ENCODE data around the gene MUC15.

MUC15 gene, protein sequence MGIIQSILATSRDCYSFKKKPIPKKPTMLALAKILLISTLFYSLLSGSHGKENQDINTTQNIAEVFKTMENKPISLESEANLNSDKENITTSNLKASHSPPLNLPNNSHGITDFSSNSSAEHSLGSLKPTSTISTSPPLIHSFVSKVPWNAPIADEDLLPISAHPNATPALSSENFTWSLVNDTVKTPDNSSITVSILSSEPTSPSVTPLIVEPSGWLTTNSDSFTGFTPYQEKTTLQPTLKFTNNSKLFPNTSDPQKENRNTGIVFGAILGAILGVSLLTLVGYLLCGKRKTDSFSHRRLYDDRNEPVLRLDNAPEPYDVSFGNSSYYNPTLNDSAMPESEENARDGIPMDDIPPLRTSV

DNA sequence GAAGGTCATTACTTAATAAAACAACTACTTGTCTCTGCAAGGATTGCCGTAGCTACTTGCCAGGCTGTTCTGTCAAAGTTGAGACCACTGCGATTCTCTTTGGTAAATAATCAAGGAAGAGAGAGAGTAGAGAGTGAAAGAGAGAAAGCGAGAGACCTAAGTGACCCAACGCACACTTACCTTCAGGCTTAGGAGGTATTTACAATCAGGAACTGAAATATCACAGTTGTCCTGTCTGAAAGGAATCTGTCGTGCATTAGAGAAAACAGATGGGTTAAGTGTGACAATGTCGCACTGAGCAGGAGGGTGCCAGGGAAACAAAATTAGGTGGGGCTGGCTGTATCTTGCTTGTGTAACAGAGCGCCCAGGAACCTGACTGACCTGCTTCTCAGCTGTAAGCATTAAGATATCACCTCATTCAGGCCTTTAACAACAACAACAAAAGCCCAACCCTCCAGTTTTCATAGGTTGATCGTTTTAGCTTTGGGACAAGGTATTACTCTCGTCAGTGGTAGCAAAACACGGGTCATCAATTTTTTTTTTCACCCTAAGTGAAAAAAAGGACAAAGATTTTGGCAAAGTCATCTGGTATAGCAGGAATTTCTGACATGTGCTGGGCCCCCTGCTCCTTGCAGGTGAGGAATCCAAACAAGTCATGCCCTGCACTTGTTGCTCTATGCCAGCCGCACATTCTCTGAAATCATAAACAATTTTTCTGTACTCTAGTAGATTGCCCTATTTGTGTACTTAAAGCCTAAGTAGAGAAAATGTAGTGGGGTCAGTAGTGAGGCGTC, at the start of gene MUC15:
MUC15 (minus strand) TSS at position 403 of the 794 bp plus-strand sequence. CDS start 5,169 bp downstream, outside the sequence.
- H3K4me1 ChIP-seq (ENCODE audit: control insufficient read depth in 5 of 5, insufficient read depth in 5 of 5, low read length in 5 of 5): no peaks in the 10 kb centered on the region
- no peaks in the 10 kb centered on the region for H3K27me3 ChIP-seq (ENCODE audit: control insufficient read depth in 5 of 5, insufficient read depth in 4 of 5, low read length in 5 of 5)
- no peak within 1 kb of the TSS for H3K27ac ChIP-seq (ENCODE audit: low read depth, low read length)
- no peaks in the 10 kb centered on the region for H3K9me3 ChIP-seq (ENCODE audit: control insufficient read depth in 5 of 5, low read length in 5 of 5)
- H3K4me3 ChIP-seq (ENCODE audit: low read depth in 1 of 5, low read length in 5 of 5): no peak within 1 kb of the TSS
- no peak within 1 kb of the TSS for H3K9ac ChIP-seq (ENCODE audit: low read length in 5 of 5)
- H3K36me3 ChIP-seq (ENCODE audit: control insufficient read depth in 5 of 5, insufficient read depth in 5 of 5, low read length in 5 of 5): no peaks in the 10 kb centered on the region

DNA sequence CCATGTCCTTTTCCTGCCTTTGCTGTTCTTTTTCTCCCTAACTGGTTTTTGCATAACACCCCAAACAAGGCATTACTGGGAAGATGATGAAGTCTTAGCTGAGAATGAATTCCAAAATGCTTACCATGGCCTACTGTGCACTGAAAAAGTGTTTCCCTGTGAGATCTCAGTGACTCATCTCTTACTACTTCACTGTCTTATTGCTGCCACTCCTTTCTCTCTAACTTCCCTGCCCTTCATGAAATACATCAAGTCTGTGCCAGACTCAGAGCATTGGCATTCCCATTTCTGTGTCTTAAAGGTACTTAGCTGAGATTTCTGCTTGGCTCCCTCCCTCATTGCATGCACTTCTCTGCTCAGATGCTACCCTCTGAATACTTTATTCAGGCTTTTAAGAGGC, 49.1 kb upstream of the MUC15 start:
- H3K4me3 ChIP-seq (ENCODE audit: low read depth in 1 of 5, low read length in 5 of 5): no peak overlapping the region
- no peak overlapping the region for H3K27ac ChIP-seq (ENCODE audit: low read depth, low read length)
- H3K9ac ChIP-seq (ENCODE audit: low read length in 5 of 5): no peak overlapping the region
- H3K27me3 ChIP-seq (ENCODE audit: control insufficient read depth in 5 of 5, insufficient read depth in 4 of 5, low read length in 5 of 5): no peaks in the 10 kb centered on the region
- no peaks in the 10 kb centered on the region for H3K4me1 ChIP-seq (ENCODE audit: control insufficient read depth in 5 of 5, insufficient read depth in 5 of 5, low read length in 5 of 5)
- H3K36me3 ChIP-seq (ENCODE audit: control insufficient read depth in 5 of 5, insufficient read depth in 5 of 5, low read length in 5 of 5): no peaks in the 10 kb centered on the region
- H3K9me3 ChIP-seq (ENCODE audit: control insufficient read depth in 5 of 5, low read length in 5 of 5): no peaks in the 10 kb centered on the region

DNA sequence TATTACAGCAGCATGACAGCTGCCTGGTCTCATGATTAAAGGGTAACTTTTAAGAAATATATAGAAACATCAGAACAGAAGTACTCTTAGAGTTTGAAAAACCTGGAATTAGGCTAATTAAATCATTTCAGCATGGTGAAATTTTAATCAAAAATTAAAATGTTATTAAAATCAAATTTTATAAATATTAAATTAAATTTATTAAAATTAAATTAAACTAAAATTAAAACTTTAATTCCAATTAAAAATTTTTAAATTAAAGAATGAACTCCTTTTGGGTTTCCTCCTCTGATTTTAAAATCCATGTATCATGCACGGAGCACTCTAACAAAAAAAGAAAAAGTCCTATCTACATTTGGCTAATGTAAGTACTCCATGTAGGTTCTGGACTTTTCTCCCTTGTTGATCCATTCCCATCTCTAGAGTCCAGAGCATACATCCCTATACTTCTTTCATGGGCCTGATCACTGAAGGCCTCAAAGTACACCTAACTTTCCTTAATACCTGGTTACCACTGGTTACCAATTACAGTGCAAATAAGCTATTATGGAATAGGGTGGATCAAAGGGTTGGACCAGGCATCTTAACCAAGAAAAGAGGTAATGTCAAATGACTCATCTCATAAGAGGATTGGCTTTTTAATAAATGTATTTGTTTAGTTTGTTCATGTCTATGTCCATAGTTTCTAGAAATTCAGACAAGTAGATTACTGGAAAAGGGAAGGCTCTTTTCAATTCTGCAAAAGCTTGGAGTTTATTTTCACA, 48.4 kb upstream of the MUC15 start:
- H3K27ac ChIP-seq (ENCODE audit: low read depth, low read length): no peak overlapping the region
- H3K36me3 ChIP-seq (ENCODE audit: control insufficient read depth in 5 of 5, insufficient read depth in 5 of 5, low read length in 5 of 5): no peaks in the 10 kb centered on the region
- H3K9ac ChIP-seq (ENCODE audit: low read length in 5 of 5): no peak overlapping the region
- H3K4me1 ChIP-seq (ENCODE audit: control insufficient read depth in 5 of 5, insufficient read depth in 5 of 5, low read length in 5 of 5): no peaks in the 10 kb centered on the region
- no peaks in the 10 kb centered on the region for H3K27me3 ChIP-seq (ENCODE audit: control insufficient read depth in 5 of 5, insufficient read depth in 4 of 5, low read length in 5 of 5)
- no peaks in the 10 kb centered on the region for H3K9me3 ChIP-seq (ENCODE audit: control insufficient read depth in 5 of 5, low read length in 5 of 5)
- H3K4me3 ChIP-seq (ENCODE audit: low read depth in 1 of 5, low read length in 5 of 5): no peak overlapping the region

DNA sequence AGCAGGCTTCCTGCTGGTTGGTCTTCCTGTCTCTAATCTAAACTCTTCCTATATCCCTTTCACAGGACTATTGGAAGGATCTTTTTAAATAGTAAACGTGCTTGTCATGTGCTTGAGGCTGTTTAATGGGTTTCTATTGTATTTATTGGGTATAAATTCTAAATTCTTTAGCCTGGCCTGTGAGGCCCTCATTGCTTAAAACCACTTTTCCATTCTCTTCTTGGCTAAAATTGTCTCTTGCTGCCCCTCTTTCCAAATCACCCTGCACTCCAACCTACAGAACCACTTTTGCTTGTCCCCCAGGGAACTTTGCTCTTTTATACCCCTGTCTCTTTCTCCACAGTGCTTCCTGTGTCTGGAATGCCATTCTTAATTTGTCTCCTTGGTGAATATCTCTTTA, 46.4 kb upstream of the MUC15 start:
- H3K4me3 ChIP-seq (ENCODE audit: low read depth in 1 of 5, low read length in 5 of 5): no peak overlapping the region
- peaks cover 0 to 7% (median 0%) of the 10 kb centered on the region in 5 donors for H3K9me3 ChIP-seq (ENCODE audit: control insufficient read depth in 5 of 5, low read length in 5 of 5)
- H3K4me1 ChIP-seq (ENCODE audit: control insufficient read depth in 5 of 5, insufficient read depth in 5 of 5, low read length in 5 of 5): no peaks in the 10 kb centered on the region
- H3K9ac ChIP-seq (ENCODE audit: low read length in 5 of 5): no peak overlapping the region
- H3K36me3 ChIP-seq (ENCODE audit: control insufficient read depth in 5 of 5, insufficient read depth in 5 of 5, low read length in 5 of 5): no peaks in the 10 kb centered on the region
- no peaks in the 10 kb centered on the region for H3K27me3 ChIP-seq (ENCODE audit: control insufficient read depth in 5 of 5, insufficient read depth in 4 of 5, low read length in 5 of 5)
- H3K27ac ChIP-seq (ENCODE audit: low read depth, low read length): no peak overlapping the region

DNA sequence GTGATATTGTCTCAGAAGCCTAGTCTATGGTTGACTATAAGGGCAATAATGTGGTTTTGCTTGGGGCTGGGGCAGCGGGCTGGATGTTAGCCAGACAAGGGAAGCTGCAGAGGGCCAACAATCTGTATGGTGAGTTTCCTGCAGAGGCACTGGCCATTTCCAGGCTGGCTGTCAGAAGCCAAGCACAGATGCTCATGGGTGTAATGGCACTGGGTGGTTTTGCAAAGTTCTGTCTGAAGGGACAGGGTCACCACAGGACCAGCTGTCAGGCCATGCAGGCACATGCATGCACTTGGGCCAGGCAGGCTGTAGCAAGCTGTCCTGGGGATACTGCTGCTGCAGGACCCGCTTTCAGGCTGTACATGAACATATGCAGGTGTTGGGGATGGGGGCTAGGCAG, 41.7 kb upstream of the MUC15 start:
- no peaks in the 10 kb centered on the region for H3K27me3 ChIP-seq (ENCODE audit: control insufficient read depth in 5 of 5, insufficient read depth in 4 of 5, low read length in 5 of 5)
- no peak overlapping the region for H3K4me3 ChIP-seq (ENCODE audit: low read depth in 1 of 5, low read length in 5 of 5)
- H3K36me3 ChIP-seq (ENCODE audit: control insufficient read depth in 5 of 5, insufficient read depth in 5 of 5, low read length in 5 of 5): peaks cover 0 to 3% (median 0%) of the 10 kb centered on the region in 5 donors
- peaks cover 0 to 8% (median 2%) of the 10 kb centered on the region in 5 donors for H3K9me3 ChIP-seq (ENCODE audit: control insufficient read depth in 5 of 5, low read length in 5 of 5)
- no peak overlapping the region for H3K27ac ChIP-seq (ENCODE audit: low read depth, low read length)
- no peaks in the 10 kb centered on the region for H3K4me1 ChIP-seq (ENCODE audit: control insufficient read depth in 5 of 5, insufficient read depth in 5 of 5, low read length in 5 of 5)
- no peak overlapping the region for H3K9ac ChIP-seq (ENCODE audit: low read length in 5 of 5)

DNA sequence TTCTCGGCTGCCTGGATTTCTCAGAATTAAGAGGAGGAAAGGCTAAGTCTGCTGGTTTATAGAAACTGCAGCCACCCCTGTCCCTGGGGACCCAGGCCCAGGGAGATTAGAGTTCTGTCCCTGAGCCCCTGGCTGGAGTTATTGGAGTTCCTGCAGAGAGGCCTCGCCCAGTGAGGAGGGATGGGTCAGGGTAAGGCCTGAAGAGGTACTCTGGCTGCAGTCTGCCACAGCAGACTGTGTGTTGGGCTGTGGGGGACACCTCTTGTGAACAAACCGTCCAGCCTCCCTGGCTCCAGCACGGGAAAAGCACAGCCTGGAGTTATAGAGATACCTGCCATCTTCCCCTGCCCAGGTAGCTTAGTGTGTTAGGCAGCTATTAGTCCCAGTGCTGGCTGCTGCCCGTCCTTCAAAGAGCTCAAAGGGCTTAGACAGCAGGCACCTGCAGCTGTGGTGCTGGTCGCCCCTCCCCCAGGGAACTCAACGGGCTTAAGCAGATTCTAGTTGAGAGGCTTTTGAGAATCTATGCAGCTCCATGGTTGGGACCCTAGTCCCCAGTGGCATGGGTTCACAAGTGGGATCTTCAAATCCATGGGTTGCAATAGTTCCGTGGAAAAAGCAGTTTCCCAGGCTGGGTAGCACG, 36.6 kb upstream of the MUC15 start:
- no peaks in the 10 kb centered on the region for H3K4me1 ChIP-seq (ENCODE audit: control insufficient read depth in 5 of 5, insufficient read depth in 5 of 5, low read length in 5 of 5)
- H3K9ac ChIP-seq (ENCODE audit: low read length in 5 of 5): no peak overlapping the region
- H3K27ac ChIP-seq (ENCODE audit: low read depth, low read length): no peak overlapping the region
- peaks cover 0 to 5% (median under 1%) of the 10 kb centered on the region in 5 donors for H3K9me3 ChIP-seq (ENCODE audit: control insufficient read depth in 5 of 5, low read length in 5 of 5)
- no peaks in the 10 kb centered on the region for H3K27me3 ChIP-seq (ENCODE audit: control insufficient read depth in 5 of 5, insufficient read depth in 4 of 5, low read length in 5 of 5)
- H3K36me3 ChIP-seq (ENCODE audit: control insufficient read depth in 5 of 5, insufficient read depth in 5 of 5, low read length in 5 of 5): peaks cover 0 to 3% (median 0%) of the 10 kb centered on the region in 5 donors
- H3K4me3 ChIP-seq (ENCODE audit: low read depth in 1 of 5, low read length in 5 of 5): no peak overlapping the region

DNA sequence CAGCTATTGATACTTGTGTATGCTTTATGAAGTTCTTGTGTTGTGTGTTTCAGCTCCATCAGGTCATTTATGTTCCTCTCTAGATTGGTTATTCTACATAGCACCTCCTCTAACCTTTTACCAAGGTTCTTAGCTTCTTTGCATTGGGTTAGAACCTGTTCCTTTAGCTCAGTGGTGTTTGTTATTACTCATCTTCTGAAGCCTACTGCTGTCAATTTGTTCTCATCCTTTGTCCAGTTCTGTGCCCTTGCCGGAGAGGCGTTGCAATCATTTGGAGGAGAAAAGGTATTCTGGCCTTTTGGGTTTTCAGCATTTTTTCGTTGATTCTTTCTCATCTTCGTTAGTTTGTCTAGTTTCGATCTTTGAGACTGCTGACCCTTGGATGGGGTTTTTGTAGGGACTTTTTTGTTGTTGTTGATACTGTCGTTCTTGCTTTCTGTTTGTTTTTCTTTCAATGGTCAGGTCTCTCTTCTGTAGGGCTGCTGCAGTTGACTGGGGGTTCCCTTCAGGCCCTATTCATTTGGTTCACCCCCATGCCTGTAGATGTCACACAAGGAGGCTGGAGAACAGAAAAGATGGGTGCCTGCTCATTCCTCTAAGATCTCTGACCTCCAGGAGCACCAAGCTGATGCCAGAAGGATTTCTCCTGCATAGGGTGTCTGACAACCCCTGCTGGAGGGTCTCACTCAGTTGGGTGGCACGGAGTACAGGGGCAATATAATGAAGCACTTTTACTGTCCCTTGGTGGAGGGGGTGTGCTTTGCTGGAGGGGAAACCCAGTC, 35.9 kb upstream of the MUC15 start:
- peaks cover 0 to 3% (median 0%) of the 10 kb centered on the region in 5 donors for H3K9me3 ChIP-seq (ENCODE audit: control insufficient read depth in 5 of 5, low read length in 5 of 5)
- no peak overlapping the region for H3K27ac ChIP-seq (ENCODE audit: low read depth, low read length)
- H3K9ac ChIP-seq (ENCODE audit: low read length in 5 of 5): no peak overlapping the region
- H3K36me3 ChIP-seq (ENCODE audit: control insufficient read depth in 5 of 5, insufficient read depth in 5 of 5, low read length in 5 of 5): peaks cover 0 to 3% (median 0%) of the 10 kb centered on the region in 5 donors
- no peak overlapping the region for H3K4me3 ChIP-seq (ENCODE audit: low read depth in 1 of 5, low read length in 5 of 5)
- no peaks in the 10 kb centered on the region for H3K27me3 ChIP-seq (ENCODE audit: control insufficient read depth in 5 of 5, insufficient read depth in 4 of 5, low read length in 5 of 5)
- H3K4me1 ChIP-seq (ENCODE audit: control insufficient read depth in 5 of 5, insufficient read depth in 5 of 5, low read length in 5 of 5): no peaks in the 10 kb centered on the region

DNA sequence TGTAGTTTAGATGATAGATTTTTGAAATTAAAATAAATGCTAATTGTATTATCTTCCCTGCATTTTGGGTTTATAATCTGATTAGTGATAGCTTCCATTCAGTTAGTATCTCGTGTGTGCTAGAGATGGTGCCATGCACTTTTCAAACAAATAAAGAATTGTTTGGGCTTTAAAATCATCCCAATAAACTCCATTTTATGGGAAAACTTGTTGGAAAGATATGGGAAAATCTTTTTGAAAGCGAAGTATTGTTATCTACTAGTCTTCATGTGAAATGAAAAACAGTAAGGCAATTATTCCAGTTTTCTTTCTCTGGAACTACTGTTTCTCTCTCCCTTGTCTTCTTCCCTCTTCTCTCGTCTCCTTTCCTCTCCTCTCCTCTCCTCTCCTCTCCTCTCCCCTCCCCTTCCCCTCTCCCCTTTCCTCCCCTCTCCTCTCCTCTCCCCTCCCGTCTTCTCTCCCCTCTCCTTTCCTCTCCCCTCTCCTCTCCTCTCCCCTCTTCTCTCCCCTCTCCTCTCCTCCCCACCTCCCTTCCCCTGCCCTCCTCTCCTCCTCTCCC, 27.9 kb upstream of the MUC15 start:
- Histone ChIP-seq H3K9me3 (ENCODE audit: control insufficient read depth in 5 of 5, low read length in 5 of 5) (no peaks in the 10 kb centered on the region), H3K4me3 (ENCODE audit: low read depth in 1 of 5, low read length in 5 of 5) (no peak overlapping the region), H3K9ac (ENCODE audit: low read length in 5 of 5) (no peak overlapping the region), H3K27ac (ENCODE audit: low read depth, low read length) (no peak overlapping the region), H3K27me3 (ENCODE audit: control insufficient read depth in 5 of 5, insufficient read depth in 4 of 5, low read length in 5 of 5) (no peaks in the 10 kb centered on the region), H3K4me1 (ENCODE audit: control insufficient read depth in 5 of 5, insufficient read depth in 5 of 5, low read length in 5 of 5) (no peaks in the 10 kb centered on the region), H3K36me3 (ENCODE audit: control insufficient read depth in 5 of 5, insufficient read depth in 5 of 5, low read length in 5 of 5) (peaks cover 0 to 7% (median 0%) of the 10 kb centered on the region in 5 donors)

DNA sequence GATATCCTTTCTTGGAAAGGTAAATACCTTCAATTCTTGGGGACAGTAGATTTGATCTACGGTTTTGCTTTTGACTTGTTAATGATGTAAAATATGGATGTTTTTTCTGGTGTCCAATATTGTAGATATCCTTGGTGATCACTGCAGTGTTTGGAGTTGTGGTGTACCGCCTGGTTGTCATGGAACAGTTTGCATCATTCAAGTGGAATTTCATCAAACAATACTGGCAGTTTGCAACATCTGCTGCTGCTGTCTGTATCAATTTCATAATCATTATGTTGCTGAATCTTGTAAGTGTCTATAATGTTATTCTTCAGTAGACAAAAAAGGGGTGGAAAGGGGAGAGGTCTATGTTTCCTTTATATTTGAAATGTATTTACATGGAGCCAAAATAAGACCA, 27.4 kb upstream of the MUC15 start:
- Histone ChIP-seq H3K9ac (ENCODE audit: low read length in 5 of 5) (no peak overlapping the region), H3K27me3 (ENCODE audit: control insufficient read depth in 5 of 5, insufficient read depth in 4 of 5, low read length in 5 of 5) (no peaks in the 10 kb centered on the region), H3K9me3 (ENCODE audit: control insufficient read depth in 5 of 5, low read length in 5 of 5) (no peaks in the 10 kb centered on the region), H3K4me1 (ENCODE audit: control insufficient read depth in 5 of 5, insufficient read depth in 5 of 5, low read length in 5 of 5) (no peaks in the 10 kb centered on the region), H3K4me3 (ENCODE audit: low read depth in 1 of 5, low read length in 5 of 5) (no peak overlapping the region), H3K27ac (ENCODE audit: low read depth, low read length) (no peak overlapping the region), H3K36me3 (ENCODE audit: control insufficient read depth in 5 of 5, insufficient read depth in 5 of 5, low read length in 5 of 5) (peaks cover 0 to 7% (median 0%) of the 10 kb centered on the region in 5 donors)
